DND-41 (cell line): ENCODE measurements around the gene S100A1.
"Not testable (repeated sequence)": the region's sequence is repeated elsewhere in the genome, so short reads cannot be mapped to it uniquely, and the experiment has no call there.

Source experiments
- ATAC-seq: fragments of 200-7000 bp; cut with Tn5 transposase; 3 replicates; pipeline ENCODE4 v1.9.1; 2021; ENCODE audit warnings: low read depth; ENCODE audit not compliant: insufficient read depth
- DNase-seq: peaks from one replicate; pipeline ENCODE4 v3.0.0-alpha.2; 2020
- H2AFZ ChIP-seq: 2 replicates; pipeline ENCODE4 v1.6.0; 2012; ENCODE audit warnings: low read depth, low read length
- H3K27ac ChIP-seq: 2 replicates; pipeline ENCODE4 v1.5.1; 2012; ENCODE audit warnings: low read length, inconsistent platforms
- H3K27me3 ChIP-seq: fragments of 200-600 bp; sonication (generic); 2 replicates; pipeline ENCODE4 v1.6.0; 2012; ENCODE audit warnings: low read length, mild to moderate bottlenecking, inconsistent platforms; ENCODE audit not compliant: insufficient read depth, poor library complexity
- H3K36me3 ChIP-seq: 2 replicates; pipeline ENCODE4 v1.5.1; 2012; ENCODE audit warnings: low read length, inconsistent platforms; ENCODE audit not compliant: insufficient read depth
- H3K4me1 ChIP-seq: 2 replicates; pipeline ENCODE4 v1.5.1; 2012; ENCODE audit warnings: mild to moderate bottlenecking, low read length; ENCODE audit not compliant: insufficient read depth
- H3K4me2 ChIP-seq: 2 replicates; pipeline ENCODE4 v1.6.0; 2012; ENCODE audit warnings: mild to moderate bottlenecking, moderate library complexity, low read length, inconsistent platforms; ENCODE audit not compliant: insufficient read depth
- H3K4me3 ChIP-seq, 2 experiments: fragments of 200-600 bp in 1 of 2; shearing (Covaris generic) in 1 of 2; 2 replicates each; pipeline ENCODE4 v1.5.1; 2012 to 2016; ENCODE audit warnings: inconsistent platforms in 2 of 2, low read length in 2 of 2, mild to moderate bottlenecking in 2 of 2, low read depth in 1 of 2, moderate library complexity in 1 of 2
- H3K79me2 ChIP-seq: 2 replicates; pipeline ENCODE4 v1.6.0; 2012; ENCODE audit warnings: low read length, inconsistent platforms; ENCODE audit not compliant: insufficient read depth
- H3K9ac ChIP-seq: 2 replicates; pipeline ENCODE4 v1.6.0; 2012; ENCODE audit warnings: low read depth, mild to moderate bottlenecking, inconsistent platforms, low read length, moderate library complexity
- H3K9me3 ChIP-seq: 2 replicates; pipeline ENCODE4 v1.5.1; 2012; ENCODE audit warnings: low read length, moderate library complexity, mild to moderate bottlenecking, inconsistent platforms; ENCODE audit not compliant: insufficient read depth, severe bottlenecking
- H4K20me1 ChIP-seq: 2 replicates; pipeline ENCODE4 v1.6.0; 2012; ENCODE audit warnings: low read length; ENCODE audit not compliant: insufficient read depth
- EZH2 ChIP-seq: IDR thresholded peaks from 3 replicates; pipeline ENCODE4 v1.6.1; 2012; ENCODE audit warnings: borderline replicate concordance, low read depth, mild to moderate bottlenecking, moderate library complexity, low read length, inconsistent platforms; ENCODE audit not compliant: severe bottlenecking
- TF ChIP-seq, protein P1 (sequence below): IDR thresholded peaks from 2 replicates; pipeline ENCODE4 v1.5.1; 2012; ENCODE audit warnings: borderline replicate concordance, low read length, moderate library complexity, mild to moderate bottlenecking; ENCODE audit not compliant: poor library complexity, severe bottlenecking; ENCODE audit errors: extremely low read depth

S100A1 gene

DNA sequence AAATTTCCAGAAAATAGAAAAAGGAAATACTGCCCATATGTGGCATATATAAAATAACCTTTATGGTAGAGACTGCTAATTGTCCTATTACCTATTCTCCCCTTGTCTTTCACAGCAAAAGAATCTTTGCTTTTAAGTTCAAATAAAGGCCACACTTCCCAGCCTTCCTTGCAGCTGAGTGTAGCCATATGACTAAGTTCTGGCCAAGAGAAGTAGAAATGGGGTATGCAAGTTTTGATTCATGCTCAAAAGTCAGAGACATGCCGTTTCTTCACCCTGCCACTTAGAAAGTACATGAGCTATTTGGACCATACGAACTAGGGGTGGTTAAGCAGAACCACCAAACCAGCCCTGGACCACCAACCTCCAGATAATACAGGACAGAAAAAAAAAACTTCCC lies 44.3 kb upstream of the S100A1 start:
- no peak overlapping the region for H3K27ac ChIP-seq
- H3K36me3 ChIP-seq, result no peaks in the 10 kb centered on the region
- H3K9me3 ChIP-seq, result no peaks in the 10 kb centered on the region
- H4K20me1 ChIP-seq, result no peaks in the 10 kb centered on the region
- no peak for TF ChIP-seq EZH2
- TF ChIP-seq, protein P1, sequence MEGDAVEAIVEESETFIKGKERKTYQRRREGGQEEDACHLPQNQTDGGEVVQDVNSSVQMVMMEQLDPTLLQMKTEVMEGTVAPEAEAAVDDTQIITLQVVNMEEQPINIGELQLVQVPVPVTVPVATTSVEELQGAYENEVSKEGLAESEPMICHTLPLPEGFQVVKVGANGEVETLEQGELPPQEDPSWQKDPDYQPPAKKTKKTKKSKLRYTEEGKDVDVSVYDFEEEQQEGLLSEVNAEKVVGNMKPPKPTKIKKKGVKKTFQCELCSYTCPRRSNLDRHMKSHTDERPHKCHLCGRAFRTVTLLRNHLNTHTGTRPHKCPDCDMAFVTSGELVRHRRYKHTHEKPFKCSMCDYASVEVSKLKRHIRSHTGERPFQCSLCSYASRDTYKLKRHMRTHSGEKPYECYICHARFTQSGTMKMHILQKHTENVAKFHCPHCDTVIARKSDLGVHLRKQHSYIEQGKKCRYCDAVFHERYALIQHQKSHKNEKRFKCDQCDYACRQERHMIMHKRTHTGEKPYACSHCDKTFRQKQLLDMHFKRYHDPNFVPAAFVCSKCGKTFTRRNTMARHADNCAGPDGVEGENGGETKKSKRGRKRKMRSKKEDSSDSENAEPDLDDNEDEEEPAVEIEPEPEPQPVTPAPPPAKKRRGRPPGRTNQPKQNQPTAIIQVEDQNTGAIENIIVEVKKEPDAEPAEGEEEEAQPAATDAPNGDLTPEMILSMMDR, result no peak
- ATAC-seq (no peak), DNase-seq (no peak)
- no peaks in the 10 kb centered on the region for H3K27me3 ChIP-seq
- H3K9ac ChIP-seq, result no peak overlapping the region
- no peaks in the 10 kb centered on the region for H3K79me2 ChIP-seq
- no peaks in the 10 kb centered on the region for H3K4me1 ChIP-seq
- H2AFZ ChIP-seq, result no peak overlapping the region
- no peak overlapping the region for H3K4me2 ChIP-seq
- H3K4me3 ChIP-seq, result no peak overlapping the region

DNA sequence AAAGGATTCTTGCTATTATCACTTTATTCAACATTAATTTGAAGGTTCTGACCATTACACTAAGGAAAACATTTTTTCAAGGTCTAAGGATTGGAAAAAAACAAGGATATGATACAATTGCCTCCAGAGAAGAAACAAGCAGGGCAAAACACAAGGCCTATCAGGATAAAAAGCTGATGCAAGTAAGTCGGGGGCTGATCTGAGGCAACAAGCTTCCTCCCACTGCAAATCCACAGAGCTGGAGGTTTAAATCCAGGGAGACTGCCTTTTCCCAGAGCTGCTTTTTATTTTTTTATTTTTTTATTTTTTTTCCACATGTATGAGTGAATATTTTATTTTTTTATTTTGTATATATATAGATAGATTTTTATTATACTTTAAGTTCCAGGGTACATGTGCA lies 43.2 kb upstream of the S100A1 start:
- H2AFZ ChIP-seq, result no peak overlapping the region
- no peaks in the 10 kb centered on the region for H3K36me3 ChIP-seq
- H3K27ac ChIP-seq, result no peak overlapping the region
- no peaks in the 10 kb centered on the region for H3K9me3 ChIP-seq
- H4K20me1 ChIP-seq, result no peaks in the 10 kb centered on the region
- H3K4me1 ChIP-seq, result no peaks in the 10 kb centered on the region
- H3K27me3 ChIP-seq, result no peaks in the 10 kb centered on the region
- no peak overlapping the region for H3K9ac ChIP-seq
- H3K4me3 ChIP-seq, result no peak overlapping the region
- H3K4me2 ChIP-seq, result no peak overlapping the region
- DNase-seq, result no peak
- no peaks in the 10 kb centered on the region for H3K79me2 ChIP-seq
- TF ChIP-seq, protein P1, result no peak
- no peak for TF ChIP-seq EZH2
- ATAC-seq, result no peak

DNA sequence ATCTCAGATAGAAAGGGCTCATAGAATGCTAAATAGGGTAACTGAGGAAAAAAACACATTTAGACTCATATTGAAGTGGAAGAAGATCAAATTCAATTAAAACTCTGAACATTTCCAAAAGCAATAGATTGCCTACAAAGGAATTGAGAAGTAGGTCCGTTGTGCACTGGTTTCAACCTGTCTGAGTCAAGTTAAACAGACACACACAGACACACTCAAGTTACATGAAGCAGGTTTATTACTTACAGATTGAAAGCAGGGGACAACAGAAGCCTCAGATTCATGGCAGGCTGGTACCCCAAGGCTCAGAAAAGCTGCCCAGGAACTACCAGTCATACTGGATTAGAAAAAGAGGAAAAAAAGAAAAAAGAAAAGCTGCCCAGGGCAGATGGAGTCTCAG lies 41.9 kb upstream of the S100A1 start:
- H3K4me1 ChIP-seq, result no peaks in the 10 kb centered on the region
- DNase-seq (no peak), ATAC-seq (no peak)
- no peaks in the 10 kb centered on the region for H3K36me3 ChIP-seq
- no peak overlapping the region for H3K4me2 ChIP-seq
- no peak overlapping the region for H2AFZ ChIP-seq
- no peak overlapping the region for H3K4me3 ChIP-seq
- no peaks in the 10 kb centered on the region for H3K9me3 ChIP-seq
- H3K27me3 ChIP-seq, result no peaks in the 10 kb centered on the region
- no peaks in the 10 kb centered on the region for H3K79me2 ChIP-seq
- TF ChIP-seq, protein P1, result no peak
- TF ChIP-seq EZH2, result no peak
- no peak overlapping the region for H3K9ac ChIP-seq
- no peak overlapping the region for H3K27ac ChIP-seq
- no peaks in the 10 kb centered on the region for H4K20me1 ChIP-seq

DNA sequence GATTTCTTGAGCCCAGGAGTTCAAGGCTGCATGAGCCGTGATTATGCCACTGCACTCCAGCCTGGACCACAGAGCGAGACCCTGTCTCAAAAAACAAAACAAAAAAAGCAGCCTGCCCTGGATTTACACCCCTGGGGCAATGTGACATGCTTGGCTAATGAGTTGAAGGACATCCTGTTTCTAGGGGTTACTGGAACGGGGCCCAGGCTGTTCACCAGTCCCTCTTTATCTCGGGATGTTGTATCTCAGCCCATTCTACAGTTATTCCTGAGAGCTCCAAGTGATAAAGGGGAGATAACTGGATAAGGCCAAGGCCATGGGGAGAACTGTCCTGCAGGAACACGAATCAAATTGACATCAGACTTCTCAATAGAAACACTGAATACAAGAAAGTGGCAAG lies 40.9 kb upstream of the S100A1 start:
- no peak overlapping the region for H2AFZ ChIP-seq
- H3K4me2 ChIP-seq, result no peak overlapping the region
- no peak overlapping the region for H3K9ac ChIP-seq
- H3K27me3 ChIP-seq, result no peaks in the 10 kb centered on the region
- no peaks in the 10 kb centered on the region for H3K9me3 ChIP-seq
- no peak for DNase-seq
- H3K79me2 ChIP-seq, result no peaks in the 10 kb centered on the region
- ATAC-seq, result no peak
- TF ChIP-seq, protein P1, result no peak
- no peak for TF ChIP-seq EZH2
- no peak overlapping the region for H3K27ac ChIP-seq
- no peak overlapping the region for H3K4me3 ChIP-seq
- H3K36me3 ChIP-seq, result no peaks in the 10 kb centered on the region
- H4K20me1 ChIP-seq, result no peaks in the 10 kb centered on the region
- no peaks in the 10 kb centered on the region for H3K4me1 ChIP-seq

DNA sequence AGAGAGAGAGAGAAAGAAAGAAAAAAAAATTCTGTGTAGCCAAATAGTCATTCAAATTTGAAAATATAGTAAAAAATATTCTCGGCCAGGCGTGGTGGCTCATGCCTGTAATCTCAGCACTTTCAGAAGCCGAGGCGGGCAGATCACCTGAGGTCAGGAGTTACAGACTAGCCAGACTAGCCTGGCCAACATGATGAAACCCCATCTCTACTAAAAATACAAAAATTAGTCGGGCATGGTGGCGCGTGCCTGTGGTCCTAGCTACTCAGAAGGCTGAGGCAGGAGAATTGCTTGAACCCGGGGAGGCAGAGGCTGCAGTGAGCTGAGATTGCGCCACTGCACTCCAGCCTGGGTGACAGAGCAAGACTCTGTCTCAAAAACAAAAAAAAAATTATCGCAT lies 40.2 kb upstream of the S100A1 start:
- not testable (repeated sequence) for H4K20me1 ChIP-seq, H3K4me3 ChIP-seq, H3K36me3 ChIP-seq, DNase-seq, H3K4me2 ChIP-seq, H3K4me1 ChIP-seq, H2AFZ ChIP-seq, H3K79me2 ChIP-seq, H3K27me3 ChIP-seq, ATAC-seq, H3K27ac ChIP-seq, H3K9me3 ChIP-seq, H3K9ac ChIP-seq
